ENCODE measurements around the gene PROSER2. TPM values are rescaled to one million over a fixed set of nuclear protein-coding genes. Genes with fewer than 3 reads are reported as not detected.

PROSER2 gene
- total RNA-seq, 2 donors from 2014 or later = 29.3 to 58.3 TPM

GRCh38 chr10:11828682-11829284, 5.6 kb downstream of the PROSER2 start:
- ATAC-seq = no peak
- intact Hi-C loops (cut with DNase I) = no loop called here
- WGBS, 2 donors = 88 to 90% methylated on average over 11 of the region's 11 CpGs
- Histone ChIP-seq H3K9me3 (no peaks in the 10 kb centered on the region), H3K4me1 (peaks cover 58% of the 10 kb centered on the region), H3K27me3 (no peaks in the 10 kb centered on the region), H3K27ac (no peak overlapping the region), H3K36me3 (replicated peaks in 1 of 2; ENCODE audit: insufficient read depth in 1 of 2, low read depth in 2 of 2) (no peaks in the 10 kb centered on the region), H3K4me3 (no peak overlapping the region)
- no peak for TF ChIP-seq CTCF (IDR thresholded peaks at IDR 0.05)
- TF ChIP-seq POLR2A (IDR thresholded peaks at IDR 0.05) = no peak
- no peak for DNase-seq

- no peaks in the 10 kb centered on the region for H3K27me3 ChIP-seq
- TF ChIP-seq CTCF (IDR thresholded peaks at IDR 0.05) (no peak), POLR2A (IDR thresholded peaks at IDR 0.05) (peak in 1 of 3 donors; percentile 25)
- intact Hi-C loops (cut with DNase I) = no loop called here
- 34 to 37% methylated on average over 4 of the region's 4 CpGs for WGBS, 2 donors
- DNase-seq = peak in 3 of 4 donors; percentile 19 to 50 (median 46)
- H3K36me3 ChIP-seq (replicated peaks in 1 of 2; ENCODE audit: insufficient read depth in 1 of 2, low read depth in 2 of 2) = no peaks in the 10 kb centered on the region
- no peak overlapping the region for H3K4me3 ChIP-seq
- peak overlapping the region; percentile 52 to 76 (median 66) for H3K27ac ChIP-seq
- H3K4me1 ChIP-seq = peaks cover 42% of the 10 kb centered on the region
- peak; percentile 74 for ATAC-seq
- no peaks in the 10 kb centered on the region for H3K9me3 ChIP-seq
These were observed 7.8 kb downstream of the PROSER2 start for GRCh38 chr10:11830836-11831519.

GRCh38 chr10:11831520-11831951, 8.4 kb downstream of the PROSER2 start:
- peak in 1 of 4 donors; percentile 21 for DNase-seq

GRCh38 chr10:11832042-11832441, 8.9 kb downstream of the PROSER2 start:
- DNase-seq (no peak), ATAC-seq (peak; percentile 22)
- WGBS, 2 donors = 29 to 37% methylated on average over 5 of the region's 5 CpGs
- H3K4me1 ChIP-seq = peaks cover 38% of the 10 kb centered on the region
- TF ChIP-seq POLR2A (IDR thresholded peaks at IDR 0.05) = no peak
- TF ChIP-seq CTCF (IDR thresholded peaks at IDR 0.05) = no peak
- no peaks in the 10 kb centered on the region for H3K36me3 ChIP-seq (replicated peaks in 1 of 2; ENCODE audit: insufficient read depth in 1 of 2, low read depth in 2 of 2)
- H3K4me3 ChIP-seq = no peak overlapping the region
- H3K27me3 ChIP-seq = no peaks in the 10 kb centered on the region
- intact Hi-C loops (cut with DNase I) = no loop called here
- peak overlapping the region in 3 of 4 donors; percentile 64 to 76 (median 69) for H3K27ac ChIP-seq
- H3K9me3 ChIP-seq = no peaks in the 10 kb centered on the region

More at GRCh38 chr10:11831520-11831951, 8.4 kb downstream of the PROSER2 start:
- Histone ChIP-seq H3K36me3 (replicated peaks in 1 of 2; ENCODE audit: insufficient read depth in 1 of 2, low read depth in 2 of 2) (no peaks in the 10 kb centered on the region), H3K4me1 (peaks cover 38% of the 10 kb centered on the region), H3K27ac (peak overlapping the region; percentile 52 to 76 (median 66)), H3K27me3 (no peaks in the 10 kb centered on the region), H3K9me3 (no peaks in the 10 kb centered on the region), H3K4me3 (no peak overlapping the region)
- TF ChIP-seq POLR2A (IDR thresholded peaks at IDR 0.05) (no peak), CTCF (IDR thresholded peaks at IDR 0.05) (no peak)
- intact Hi-C loops (cut with DNase I) = no loop called here
- WGBS, 2 donors = 8 to 13% methylated on average over 7 of the region's 7 CpGs
- ATAC-seq = peak; percentile 66

Data from body of pancreas (tissue), 4 donors.